OCI-LY7 (cell line): Measurements from ENCODE around the gene CCDC87.

ENCODE experiments used
- EZH2phosphoT487 ChIP-seq: fragments of 200-600 bp; sonication (generic); IDR thresholded peaks from 2 replicates; pipeline ENCODE4 v1.6.1; 2018; ENCODE audit warnings: low read depth, borderline replicate concordance, mild to moderate bottlenecking, mixed run types, antibody characterized with exemption, low read length, moderate library complexity, mixed read lengths
- TF ChIP-seq, protein P1 (sequence below): fragments of 200-600 bp; sonication (generic); conservative IDR thresholded peaks from 2 replicates; pipeline ENCODE4 v1.5.1; 2014; ENCODE audit warnings: mild to moderate bottlenecking, antibody characterized with exemption, low read length, moderate library complexity, mixed read lengths

DNA sequence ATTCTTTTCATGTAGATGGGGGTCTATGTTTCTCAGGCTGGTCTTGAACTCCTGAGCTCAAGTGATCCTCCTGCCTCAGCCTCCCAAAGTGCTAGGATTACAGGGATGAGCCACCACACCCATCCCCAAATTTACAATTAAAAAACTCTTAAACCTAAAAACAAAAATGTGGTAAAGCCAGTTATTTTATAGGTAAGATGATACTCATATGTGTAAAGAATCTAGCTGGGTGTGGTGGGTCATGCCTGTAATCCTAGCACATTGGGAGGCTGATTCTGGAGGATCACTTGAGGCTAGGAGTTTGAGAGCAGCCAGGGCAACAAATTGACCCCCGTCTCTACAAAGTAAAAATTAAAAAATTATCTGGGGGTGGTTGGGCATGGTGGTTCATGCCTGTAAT, 19.6 kb upstream of the CCDC87 start:
- TF ChIP-seq, protein P1, sequence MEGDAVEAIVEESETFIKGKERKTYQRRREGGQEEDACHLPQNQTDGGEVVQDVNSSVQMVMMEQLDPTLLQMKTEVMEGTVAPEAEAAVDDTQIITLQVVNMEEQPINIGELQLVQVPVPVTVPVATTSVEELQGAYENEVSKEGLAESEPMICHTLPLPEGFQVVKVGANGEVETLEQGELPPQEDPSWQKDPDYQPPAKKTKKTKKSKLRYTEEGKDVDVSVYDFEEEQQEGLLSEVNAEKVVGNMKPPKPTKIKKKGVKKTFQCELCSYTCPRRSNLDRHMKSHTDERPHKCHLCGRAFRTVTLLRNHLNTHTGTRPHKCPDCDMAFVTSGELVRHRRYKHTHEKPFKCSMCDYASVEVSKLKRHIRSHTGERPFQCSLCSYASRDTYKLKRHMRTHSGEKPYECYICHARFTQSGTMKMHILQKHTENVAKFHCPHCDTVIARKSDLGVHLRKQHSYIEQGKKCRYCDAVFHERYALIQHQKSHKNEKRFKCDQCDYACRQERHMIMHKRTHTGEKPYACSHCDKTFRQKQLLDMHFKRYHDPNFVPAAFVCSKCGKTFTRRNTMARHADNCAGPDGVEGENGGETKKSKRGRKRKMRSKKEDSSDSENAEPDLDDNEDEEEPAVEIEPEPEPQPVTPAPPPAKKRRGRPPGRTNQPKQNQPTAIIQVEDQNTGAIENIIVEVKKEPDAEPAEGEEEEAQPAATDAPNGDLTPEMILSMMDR, result no peak
- TF ChIP-seq EZH2phosphoT487, result no peak
